Sigmoid colon (tissue), 4 donors: ENCODE measurements around the gene RHBDL1.

Source experiments
- CTCF ChIP-seq, 4 experiments: fragments of 450-650 bp in 3 of 4; fragments of 200-600 bp in 1 of 4; IDR thresholded peaks; one replicate each; pipeline ENCODE4 v1.5.1; 2016 to 2019; ENCODE audit warnings: antibody characterized with exemption in 4 of 4, mild to moderate bottlenecking in 3 of 4, moderate library complexity in 2 of 4
- EP300 ChIP-seq, 4 donors: sonication (generic); formaldehyde crosslinking; IDR thresholded peaks; one replicate each; pipeline ENCODE4 v1.6.1; 2017; ENCODE audit warnings: antibody characterized with exemption in 4 of 4
- POLR2AphosphoS5 ChIP-seq, 4 donors: sonication (generic); formaldehyde crosslinking; IDR thresholded peaks; one replicate each; pipeline ENCODE4 v1.6.1; 2017; ENCODE audit warnings: antibody characterized with exemption in 4 of 4

- TF ChIP-seq EP300 (IDR thresholded peaks at IDR 0.05) (no peak), CTCF (IDR thresholded peaks at IDR 0.05) (no peak), POLR2AphosphoS5 (IDR thresholded peaks at IDR 0.05) (no peak)
Observed at GRCh38 chr16:668519-669171, 6.8 kb upstream of the RHBDL1 start.
